PC-9 (cell line): ENCODE measurements around the gene STARD13. TPM values are rescaled to one million over a fixed set of nuclear protein-coding genes. Genes with fewer than 3 reads are reported as not detected.

Experiments used
- BruUV-seq: library from RNA; stranded (reverse); fragments of 400-500 nt; replicated peaks from 2 replicates; lab custom pipeline; 2021; lab: Mats Ljungman, UMichigan
- CTCF ChIA-PET: fragments of 300-600 bp; sonication (Branson Sonifier 250); formaldehyde crosslinking; loops from one replicate; lab custom pipeline; 2022; ENCODE audit warnings: antibody characterized with exemption; lab: Charles Lee
- POLR2A ChIA-PET: fragments of 300-600 bp; sonication (Branson Sonifier 250); formaldehyde crosslinking; loops from one replicate; lab custom pipeline; 2022; ENCODE audit warnings: antibody characterized with exemption; ENCODE audit not compliant: unreplicated experiment; lab: Charles Lee
- DNase-seq, 2 experiments: peaks; one replicate each; pipeline versions ENCODE4 v3.0.0 to v3.0.0-alpha.2; 2015 to 2022; ENCODE audit warnings: mixed read lengths in 1 of 2
- H2AFZ ChIP-seq: fragments of 200-600 bp; sonication (generic); 2 replicates; pipeline ENCODE4 v1.8.1; 2017; ENCODE audit warnings: antibody characterized with exemption
- H3F3A ChIP-seq: fragments of 200-600 bp; sonication (generic); 2 replicates; pipeline ENCODE4 v1.8.1; 2017; ENCODE audit warnings: antibody characterized with exemption, mild to moderate bottlenecking, low read depth; ENCODE audit not compliant: insufficient read depth
- H3K27ac ChIP-seq: fragments of 200-600 bp; sonication (generic); 2 replicates; pipeline ENCODE4 v1.6.1; 2016; ENCODE audit warnings: mixed run types
- H3K27me3 ChIP-seq: fragments of 200-600 bp; sonication (generic); 2 replicates; pipeline ENCODE4 v1.6.1; 2016; ENCODE audit warnings: low read depth, mixed run types; ENCODE audit not compliant: insufficient read depth
- H3K36me3 ChIP-seq: fragments of 200-600 bp; sonication (generic); 2 replicates; pipeline ENCODE4 v1.6.1; 2016; ENCODE audit warnings: low read depth, mixed run types
- H3K4me1 ChIP-seq: fragments of 200-600 bp; sonication (generic); replicated peaks from 2 replicates; pipeline ENCODE4 v1.6.1; 2016; ENCODE audit warnings: mixed run types; ENCODE audit not compliant: insufficient read depth
- H3K4me2 ChIP-seq: fragments of 200-600 bp; sonication (generic); 2 replicates; pipeline ENCODE4 v1.6.1; 2017; ENCODE audit warnings: mixed run types
- H3K4me3 ChIP-seq: fragments of 200-600 bp; sonication (generic); 2 replicates; pipeline ENCODE4 v1.6.1; 2016; ENCODE audit warnings: mixed run types
- H3K79me2 ChIP-seq: fragments of 200-600 bp; sonication (generic); 2 replicates; pipeline ENCODE4 v1.6.1; 2017; ENCODE audit warnings: low read depth, mixed run types
- H3K9me2 ChIP-seq: fragments of 200-600 bp; sonication (generic); 2 replicates; pipeline ENCODE4 v1.8.1; 2017; ENCODE audit warnings: mild to moderate bottlenecking; ENCODE audit not compliant: insufficient read depth
- H3K9me3 ChIP-seq: fragments of 200-600 bp; sonication (generic); 2 replicates; pipeline ENCODE4 v1.8.1; 2016; ENCODE audit warnings: low read depth; ENCODE audit not compliant: insufficient read depth
- H4K20me1 ChIP-seq: fragments of 200-600 bp; sonication (generic); 2 replicates; pipeline ENCODE4 v1.8.1; 2017; ENCODE audit not compliant: insufficient read depth
- CTCF ChIP-seq: fragments of 200-600 bp; sonication (generic); conservative IDR thresholded peaks from 2 replicates; pipeline ENCODE4 v1.6.1; 2017; ENCODE audit warnings: mixed run types, antibody characterized with exemption, mild to moderate bottlenecking, moderate library complexity
- EZH2 ChIP-seq: fragments of 200-600 bp; sonication (generic); IDR thresholded peaks from 2 replicates; pipeline ENCODE4 v1.8.0; 2017; ENCODE audit warnings: antibody characterized with exemption, low read depth
- intact Hi-C: fragments of 100-400 bp; cut with micrococcal nuclease; formaldehyde crosslinking; loops from one replicate; pipeline ENCODE4 v1.10.0; 2022; ENCODE audit not compliant: unreplicated experiment
- total RNA-seq: library from RNA; stranded (reverse); gene quantifications from 2 replicates; pipeline ENCODE4 v1.2.3, GENCODE V29; 2021

The STARD13 gene
- total RNA-seq, 1 experiment from 2014 or later, result 19.6 TPM

- H4K20me1 ChIP-seq, result no peaks in the 10 kb centered on the region
- intact Hi-C loops, result no loop called here
- BruUV-seq, result no TSS peak
- POLR2A ChIA-PET, result no interaction called here
- H3K36me3 ChIP-seq, result no peaks in the 10 kb centered on the region
- no peaks in the 10 kb centered on the region for H3K27me3 ChIP-seq
- DNase-seq, result no peak
- TF ChIP-seq CTCF, result no peak
- no peak for TF ChIP-seq EZH2
- H3K4me1 ChIP-seq, result peaks cover 11% of the 10 kb centered on the region
- H3K9me3 ChIP-seq, result no peaks in the 10 kb centered on the region
- peaks cover 9% of the 10 kb centered on the region; the same call in 1 of the 2 replicates for H3F3A ChIP-seq
- H3K9me2 ChIP-seq, result no peaks in the 10 kb centered on the region
- H2AFZ ChIP-seq, result no peak overlapping the region
- H3K27ac ChIP-seq, result no peak overlapping the region
- H3K4me3 ChIP-seq, result no peak overlapping the region
- no peak overlapping the region for H3K4me2 ChIP-seq
- CTCF ChIA-PET, result no interaction called here
- H3K79me2 ChIP-seq, result no peaks in the 10 kb centered on the region
Observed at GRCh38 chr13:33290421-33290965, 4.9 kb upstream of the STARD13 start.

GRCh38 chr13:33289966-33290365 is 4.4 kb upstream of the STARD13 start:
- no peak for DNase-seq
- no peak overlapping the region for H3K4me3 ChIP-seq
- no peak overlapping the region for H3K4me2 ChIP-seq
- no peaks in the 10 kb centered on the region for H3K9me3 ChIP-seq
- CTCF ChIA-PET, result no interaction called here
- intact Hi-C loops, result no loop called here
- no peak overlapping the region for H3K27ac ChIP-seq
- POLR2A ChIA-PET, result no interaction called here
- H3K79me2 ChIP-seq, result peaks cover 5% of the 10 kb centered on the region
- BruUV-seq, result no TSS peak
- H3K36me3 ChIP-seq, result no peaks in the 10 kb centered on the region
- H3K4me1 ChIP-seq, result peaks cover 11% of the 10 kb centered on the region
- no peaks in the 10 kb centered on the region for H3K27me3 ChIP-seq
- H3F3A ChIP-seq, result peaks cover 15% of the 10 kb centered on the region; the same call in 1 of the 2 replicates
- no peak overlapping the region for H2AFZ ChIP-seq
- no peaks in the 10 kb centered on the region for H3K9me2 ChIP-seq
- TF ChIP-seq CTCF (no peak), EZH2 (no peak)
- H4K20me1 ChIP-seq, result no peaks in the 10 kb centered on the region

GRCh38 chr13:33287142-33287882 is 1.8 kb upstream of the STARD13 start:
- H4K20me1 ChIP-seq, result no peaks in the 10 kb centered on the region
- no TSS peak for BruUV-seq
- H3K4me1 ChIP-seq, result peaks cover 35% of the 10 kb centered on the region
- ChIA-PET POLR2A (interaction anchor here (0.6 kb wide), 1 partner anchor 208 kb away, joined by 3 read pairs; no protein-coding TSS in a partner anchor), CTCF (interaction anchor here (0.6 kb wide), 1 partner anchor 219 kb away, joined by 15 read pairs; no protein-coding TSS in a partner anchor)
- no peaks in the 10 kb centered on the region for H3K27me3 ChIP-seq
- H2AFZ ChIP-seq, result no peak overlapping the region
- H3K36me3 ChIP-seq, result peaks cover 2% of the 10 kb centered on the region; the same call in 1 of the 2 replicates
- no peak overlapping the region for H3K27ac ChIP-seq
- TF ChIP-seq CTCF (no peak), EZH2 (no peak)
- H3K9me3 ChIP-seq, result no peaks in the 10 kb centered on the region
- intact Hi-C loops, result no loop called here
- H3K9me2 ChIP-seq, result no peaks in the 10 kb centered on the region
- peaks cover 17% of the 10 kb centered on the region; the same call in 1 of the 2 replicates for H3F3A ChIP-seq
- DNase-seq, result no peak
- no peak overlapping the region for H3K4me2 ChIP-seq
- H3K79me2 ChIP-seq, result peaks cover 31% of the 10 kb centered on the region
- no peak overlapping the region for H3K4me3 ChIP-seq
